ENCODE results near the gene ROR2. TPM values are rescaled to one million over a fixed set of nuclear protein-coding genes. Genes with fewer than 3 reads are reported as not detected.

Gene ROR2
- total and polyA plus RNA-seq, 2 experiments from 2014 or later, result 7.1 to 12.9 TPM

GRCh38 chr9:91781116-91781515 is 168.9 kb downstream of the ROR2 start:
- no peak overlapping the region for H3K27ac ChIP-seq
- H3K9ac ChIP-seq, result no peak overlapping the region
- H4K20me1 ChIP-seq (ENCODE audit: insufficient read depth), result no peaks in the 10 kb centered on the region
- no peaks in the 10 kb centered on the region; the same call in 1 of the 2 replicates for H3K79me2 ChIP-seq (ENCODE audit: insufficient read depth)
- TF ChIP-seq EZH2phosphoT487 (IDR thresholded peaks at IDR 0.05; ENCODE audit: insufficient read depth, low read depth) (no peak), EZH2 (IDR thresholded peaks at IDR 0.05; ENCODE audit: insufficient read depth, poor library complexity, severe bottlenecking) (no peak)
- no peak for DNase-seq
- H3K9me3 ChIP-seq (ENCODE audit: low read depth), result no peaks in the 10 kb centered on the region
- peaks cover 10% of the 10 kb centered on the region for H3F3A ChIP-seq (ENCODE audit: insufficient read depth)
- no peak overlapping the region for H3K4me3 ChIP-seq
- in situ Hi-C loops (cut with MboI), result no loop called here
- H2AFZ ChIP-seq, result no peak overlapping the region
- peaks cover 22% of the 10 kb centered on the region for H3K4me1 ChIP-seq (ENCODE audit: insufficient read depth)
- 87 to 89% methylated on average over 10 of the region's 10 CpGs for WGBS, 2 experiments (ENCODE audit: low coverage in 1 of 2, low lambda C conversion rate in 2 of 2, missing lambda C conversion rate in 2 of 2)
- H3K36me3 ChIP-seq (ENCODE audit: low read depth), result no peaks in the 10 kb centered on the region
- H3K4me2 ChIP-seq (ENCODE audit: unreplicated experiment), result no peak overlapping the region
- no peaks in the 10 kb centered on the region for H3K9me2 ChIP-seq (ENCODE audit: insufficient read depth)
- H3K27me3 ChIP-seq (replicated peaks; ENCODE audit: insufficient read depth), result no peaks in the 10 kb centered on the region

- Histone ChIP-seq H3K4me2 (ENCODE audit: unreplicated experiment) (peak overlapping the region; percentile 46), H4K20me1 (ENCODE audit: insufficient read depth) (no peaks in the 10 kb centered on the region), H3K36me3 (ENCODE audit: low read depth) (no peaks in the 10 kb centered on the region), H3K9me2 (ENCODE audit: insufficient read depth) (no peaks in the 10 kb centered on the region), H3K9ac (peak overlapping the region; percentile 48), H3K27ac (peak overlapping the region; percentile 68), H2AFZ (no peak overlapping the region), H3K79me2 (ENCODE audit: insufficient read depth) (no peaks in the 10 kb centered on the region), H3K4me1 (ENCODE audit: insufficient read depth) (peaks cover 23% of the 10 kb centered on the region), H3F3A (ENCODE audit: insufficient read depth) (peaks cover 10% of the 10 kb centered on the region), H3K9me3 (ENCODE audit: low read depth) (no peaks in the 10 kb centered on the region), H3K4me3 (no peak overlapping the region), H3K27me3 (replicated peaks; ENCODE audit: insufficient read depth) (no peaks in the 10 kb centered on the region)
- in situ Hi-C loops (cut with MboI), result no loop called here
- TF ChIP-seq EZH2 (IDR thresholded peaks at IDR 0.05; ENCODE audit: insufficient read depth, poor library complexity, severe bottlenecking) (no peak), EZH2phosphoT487 (IDR thresholded peaks at IDR 0.05; ENCODE audit: insufficient read depth, low read depth) (no peak)
- WGBS, 2 experiments (ENCODE audit: low coverage in 1 of 2, low lambda C conversion rate in 2 of 2, missing lambda C conversion rate in 2 of 2), result 94% methylated on average over 10 of the region's 10 CpGs
- DNase-seq, result peak; percentile 60
These were observed 172.0 kb downstream of the ROR2 start for GRCh38 chr9:91778031-91778430.

GRCh38 chr9:91777292-91777830 is 172.7 kb downstream of the ROR2 start:
- TF ChIP-seq EZH2phosphoT487 (IDR thresholded peaks at IDR 0.05; ENCODE audit: insufficient read depth, low read depth), result 0 out of 2 replicates have a peak, but pooled peaks have one; percentile 77
- no peak for TF ChIP-seq EZH2 (IDR thresholded peaks at IDR 0.05; ENCODE audit: insufficient read depth, poor library complexity, severe bottlenecking)
- Histone ChIP-seq H3K4me3 (peak overlapping the region; percentile 17), H3K9me3 (ENCODE audit: low read depth) (no peaks in the 10 kb centered on the region), H2AFZ (no peak overlapping the region), H3K4me1 (ENCODE audit: insufficient read depth) (peaks cover 24% of the 10 kb centered on the region), H3K9me2 (ENCODE audit: insufficient read depth) (no peaks in the 10 kb centered on the region), H3K27me3 (replicated peaks; ENCODE audit: insufficient read depth) (no peaks in the 10 kb centered on the region), H3F3A (ENCODE audit: insufficient read depth) (peaks cover 15% of the 10 kb centered on the region), H3K36me3 (ENCODE audit: low read depth) (no peaks in the 10 kb centered on the region), H3K27ac (peak overlapping the region; percentile 68), H3K4me2 (ENCODE audit: unreplicated experiment) (peak overlapping the region; percentile 52), H3K9ac (peak overlapping the region; percentile 48), H3K79me2 (ENCODE audit: insufficient read depth) (no peaks in the 10 kb centered on the region), H4K20me1 (ENCODE audit: insufficient read depth) (no peaks in the 10 kb centered on the region)
- peak; percentile 86 for DNase-seq
- WGBS, 2 experiments (ENCODE audit: low coverage in 1 of 2, low lambda C conversion rate in 2 of 2, missing lambda C conversion rate in 2 of 2), result 19 to 21% methylated on average over 4 of the region's 4 CpGs
- in situ Hi-C loops (cut with MboI), result no loop called here

GRCh38 chr9:91776409-91777291 is 173.4 kb downstream of the ROR2 start:
- no peak for TF ChIP-seq EZH2phosphoT487 (IDR thresholded peaks at IDR 0.05; ENCODE audit: insufficient read depth, low read depth)
- no peak for TF ChIP-seq EZH2 (IDR thresholded peaks at IDR 0.05; ENCODE audit: insufficient read depth, poor library complexity, severe bottlenecking)
- 62 to 66% methylated on average over 6 of the region's 6 CpGs for whole genome bisulfite sequencing, 2 experiments (ENCODE audit: low coverage in 1 of 2, low lambda C conversion rate in 2 of 2, missing lambda C conversion rate in 2 of 2)
- H3F3A ChIP-seq (ENCODE audit: insufficient read depth), result peaks cover 22% of the 10 kb centered on the region
- peak overlapping the region; percentile 68 for H3K27ac ChIP-seq
- no peaks in the 10 kb centered on the region for H3K79me2 ChIP-seq (ENCODE audit: insufficient read depth)
- in situ Hi-C loops (cut with MboI), result no loop called here
- peaks cover 31% of the 10 kb centered on the region for H3K4me1 ChIP-seq (ENCODE audit: insufficient read depth)
- H2AFZ ChIP-seq, result no peak overlapping the region
- H3K9ac ChIP-seq, result 0 out of 2 replicates have a peak overlapping the region, but pooled peaks have one; percentile 4
- H3K4me2 ChIP-seq (ENCODE audit: unreplicated experiment), result peak overlapping the region; percentile 52
- H3K4me3 ChIP-seq, result peak overlapping the region; percentile 17
- H3K9me3 ChIP-seq (ENCODE audit: low read depth), result no peaks in the 10 kb centered on the region
- no peaks in the 10 kb centered on the region for H3K27me3 ChIP-seq (replicated peaks; ENCODE audit: insufficient read depth)
- no peaks in the 10 kb centered on the region for H3K9me2 ChIP-seq (ENCODE audit: insufficient read depth)
- H3K36me3 ChIP-seq (ENCODE audit: low read depth), result no peaks in the 10 kb centered on the region
- peak; percentile 54 for DNase-seq
- no peaks in the 10 kb centered on the region for H4K20me1 ChIP-seq (ENCODE audit: insufficient read depth)

All from GM23248 (cell line).